HCT116 (cell line): ENCODE results near the gene MROH7.

Experiments used
- CBX3 ChIP-seq: IDR thresholded peaks from 2 replicates; pipeline ENCODE4 v1.6.1; 2012; ENCODE audit warnings: low read depth
- EZH2 ChIP-seq: fragments of 200-600 bp; sonication (generic); IDR thresholded peaks from 2 replicates; pipeline ENCODE4 v1.6.1; 2017; ENCODE audit warnings: antibody characterized with exemption, mixed run types
- YY1 ChIP-seq: IDR thresholded peaks from 2 replicates; pipeline ENCODE4 v1.6.1; 2011; ENCODE audit warnings: low read length, low read depth, moderate library complexity, mild to moderate bottlenecking; ENCODE audit not compliant: insufficient replicate concordance; ENCODE audit errors: extremely low read depth
- TF ChIP-seq, protein P1 (sequence below), 3 experiments: fragments of 200-600 bp in 1 of 3; sonication (generic) in 1 of 3; IDR thresholded peaks in 2 of 3; conservative IDR thresholded peaks in 1 of 3; 2 replicates each; pipeline ENCODE4 v1.5.1; 2012 to 2017; ENCODE audit warnings: low read depth in 2 of 3, low read length in 2 of 3, antibody characterized with exemption in 1 of 3, borderline replicate concordance in 1 of 3, control low read depth in 1 of 3, mild to moderate bottlenecking in 1 of 3, mixed read lengths in 1 of 3, mixed run types in 1 of 3, moderate library complexity in 1 of 3; ENCODE audit not compliant: insufficient read depth in 1 of 3

- TF ChIP-seq EZH2, result no peak
- no peak for TF ChIP-seq CBX3
- no peak for TF ChIP-seq YY1
- TF ChIP-seq, protein P1, sequence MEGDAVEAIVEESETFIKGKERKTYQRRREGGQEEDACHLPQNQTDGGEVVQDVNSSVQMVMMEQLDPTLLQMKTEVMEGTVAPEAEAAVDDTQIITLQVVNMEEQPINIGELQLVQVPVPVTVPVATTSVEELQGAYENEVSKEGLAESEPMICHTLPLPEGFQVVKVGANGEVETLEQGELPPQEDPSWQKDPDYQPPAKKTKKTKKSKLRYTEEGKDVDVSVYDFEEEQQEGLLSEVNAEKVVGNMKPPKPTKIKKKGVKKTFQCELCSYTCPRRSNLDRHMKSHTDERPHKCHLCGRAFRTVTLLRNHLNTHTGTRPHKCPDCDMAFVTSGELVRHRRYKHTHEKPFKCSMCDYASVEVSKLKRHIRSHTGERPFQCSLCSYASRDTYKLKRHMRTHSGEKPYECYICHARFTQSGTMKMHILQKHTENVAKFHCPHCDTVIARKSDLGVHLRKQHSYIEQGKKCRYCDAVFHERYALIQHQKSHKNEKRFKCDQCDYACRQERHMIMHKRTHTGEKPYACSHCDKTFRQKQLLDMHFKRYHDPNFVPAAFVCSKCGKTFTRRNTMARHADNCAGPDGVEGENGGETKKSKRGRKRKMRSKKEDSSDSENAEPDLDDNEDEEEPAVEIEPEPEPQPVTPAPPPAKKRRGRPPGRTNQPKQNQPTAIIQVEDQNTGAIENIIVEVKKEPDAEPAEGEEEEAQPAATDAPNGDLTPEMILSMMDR (IDR thresholded peaks at IDR 0.05 in 2 of 3, conservative IDR thresholded peaks at IDR 0.05 in 1 of 3; ENCODE audit: borderline replicate concordance in 1 of 3, insufficient read depth in 1 of 3, low read depth in 2 of 3, low read length in 2 of 3), result no peak
These were observed 22.8 kb downstream of the MROH7 start for GRCh38 chr1:54664364-54664763.
